H1 (cell line): ENCODE measurements around the gene ASXL1.

Source experiments
- CREB1 ChIP-seq: IDR thresholded peaks from 2 replicates; pipeline ENCODE4 v1.6.1; 2012; ENCODE audit warnings: inconsistent platforms
- CTCF ChIP-seq, 3 experiments: IDR thresholded peaks; 1 replicate in 2 of 3; 2 replicates in 1 of 3; pipeline versions ENCODE4 v1.5.1 to v1.6.1; 2011; ENCODE audit warnings: low read length in 3 of 3, mild to moderate bottlenecking in 3 of 3, inconsistent platforms in 2 of 3, low read depth in 1 of 3, moderate library complexity in 1 of 3; ENCODE audit not compliant: insufficient read depth in 1 of 3; ENCODE audit errors: control extremely low read depth in 1 of 3
- EP300 ChIP-seq, 2 experiments: IDR thresholded peaks; 1 replicate in 1 of 2; 2 replicates in 1 of 2; pipeline ENCODE4 v1.6.1; 2011 to 2012; ENCODE audit warnings: low read depth in 2 of 2, low read length in 2 of 2, mild to moderate bottlenecking in 2 of 2, borderline replicate concordance in 1 of 2, inconsistent platforms in 1 of 2, moderate library complexity in 1 of 2
- HDAC2 ChIP-seq, 2 experiments: fragments of 300-600 bp in 1 of 2; sonication (generic) in 1 of 2; IDR thresholded peaks; 2 replicates each; pipeline ENCODE4 v1.6.1; 2011 to 2012; ENCODE audit warnings: low read depth in 2 of 2, low read length in 2 of 2, mild to moderate bottlenecking in 2 of 2, moderate library complexity in 2 of 2, borderline replicate concordance in 1 of 2, inconsistent platforms in 1 of 2
- POLR2A ChIP-seq, 2 experiments: IDR thresholded peaks; 1 replicate in 1 of 2; 2 replicates in 1 of 2; pipeline ENCODE4 v1.6.1; 2011; ENCODE audit warnings: low read depth in 2 of 2, low read length in 2 of 2, mild to moderate bottlenecking in 2 of 2; ENCODE audit errors: control extremely low read depth in 1 of 2

- TF ChIP-seq CTCF (IDR thresholded peaks at IDR 0.05; ENCODE audit: control extremely low read depth in 1 of 3, insufficient read depth in 1 of 3, low read depth in 1 of 3, low read length in 3 of 3) (no peak), HDAC2 (IDR thresholded peaks at IDR 0.05; ENCODE audit: borderline replicate concordance in 1 of 2, low read depth in 2 of 2, low read length in 2 of 2) (no peak), POLR2A (IDR thresholded peaks at IDR 0.05; ENCODE audit: control extremely low read depth in 1 of 2, low read depth in 2 of 2, low read length in 2 of 2) (no peak), EP300 (IDR thresholded peaks at IDR 0.05; ENCODE audit: borderline replicate concordance in 1 of 2, low read depth in 2 of 2, low read length in 2 of 2) (no peak), CREB1 (no peak)
Observed at GRCh38 chr20:32368323-32368722, 10.2 kb downstream of the ASXL1 start.
